ENCODE measurements around the gene KCNH1. TPM values are rescaled to one million over a fixed set of nuclear protein-coding genes. Genes with fewer than 3 reads are reported as not detected.

The KCNH1 gene
- total RNA-seq, 4 donors from 2014 or later, result not detected

DNA sequence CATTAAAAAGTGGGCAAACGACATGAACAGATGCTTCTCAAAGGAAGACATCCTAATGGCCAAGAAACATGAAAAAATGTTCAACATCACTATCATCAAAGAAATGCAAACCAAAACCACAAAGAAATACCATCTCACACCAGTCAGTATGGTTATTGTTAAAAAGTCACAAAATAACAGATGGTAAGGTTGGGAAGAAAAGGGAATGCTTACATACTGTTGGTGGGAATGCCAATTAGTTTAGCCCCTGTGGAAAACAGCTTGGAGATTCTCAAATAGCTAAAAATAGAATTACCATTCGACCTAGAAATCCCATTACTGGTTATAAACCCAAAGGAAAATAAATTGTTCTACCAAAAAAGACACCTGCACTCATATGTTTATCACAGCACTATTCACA lies 369.4 kb downstream of the KCNH1 start:
- H3K4me3 ChIP-seq (ENCODE audit: low read depth, poor library complexity, severe bottlenecking), result no peak overlapping the region
- TF ChIP-seq, protein P1, sequence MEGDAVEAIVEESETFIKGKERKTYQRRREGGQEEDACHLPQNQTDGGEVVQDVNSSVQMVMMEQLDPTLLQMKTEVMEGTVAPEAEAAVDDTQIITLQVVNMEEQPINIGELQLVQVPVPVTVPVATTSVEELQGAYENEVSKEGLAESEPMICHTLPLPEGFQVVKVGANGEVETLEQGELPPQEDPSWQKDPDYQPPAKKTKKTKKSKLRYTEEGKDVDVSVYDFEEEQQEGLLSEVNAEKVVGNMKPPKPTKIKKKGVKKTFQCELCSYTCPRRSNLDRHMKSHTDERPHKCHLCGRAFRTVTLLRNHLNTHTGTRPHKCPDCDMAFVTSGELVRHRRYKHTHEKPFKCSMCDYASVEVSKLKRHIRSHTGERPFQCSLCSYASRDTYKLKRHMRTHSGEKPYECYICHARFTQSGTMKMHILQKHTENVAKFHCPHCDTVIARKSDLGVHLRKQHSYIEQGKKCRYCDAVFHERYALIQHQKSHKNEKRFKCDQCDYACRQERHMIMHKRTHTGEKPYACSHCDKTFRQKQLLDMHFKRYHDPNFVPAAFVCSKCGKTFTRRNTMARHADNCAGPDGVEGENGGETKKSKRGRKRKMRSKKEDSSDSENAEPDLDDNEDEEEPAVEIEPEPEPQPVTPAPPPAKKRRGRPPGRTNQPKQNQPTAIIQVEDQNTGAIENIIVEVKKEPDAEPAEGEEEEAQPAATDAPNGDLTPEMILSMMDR (IDR thresholded peaks at IDR 0.05), result no peak
- no peak for TF ChIP-seq POLR2A (IDR thresholded peaks at IDR 0.05)
- intact Hi-C loops (cut with DNase I; ENCODE audit: low total_unique reads), result no loop called here
- 37 to 47% methylated on average over 2 of the region's 2 CpGs for WGBS, 2 donors
- no peak for DNase-seq (ENCODE audit: low spot score in 2 of 2)

DNA sequence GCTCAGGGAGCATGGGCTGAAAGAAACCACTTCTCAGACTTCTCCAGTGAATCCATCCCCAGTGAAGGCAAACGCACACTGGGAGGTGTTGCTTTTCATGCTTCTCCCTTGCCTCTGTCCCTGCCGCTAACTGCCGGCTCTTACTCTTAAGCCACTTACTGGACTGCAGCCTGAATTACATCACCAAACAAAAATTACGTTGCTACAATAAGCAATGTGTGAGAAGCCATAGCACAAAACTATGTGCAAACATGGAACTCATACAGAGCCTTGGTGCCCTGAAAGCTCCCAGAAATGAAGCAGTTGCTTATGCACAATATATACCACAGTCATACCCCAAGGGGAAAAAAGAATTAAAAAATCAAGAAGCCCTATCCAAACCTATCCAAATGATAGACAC lies 375.2 kb downstream of the KCNH1 start:
- intact Hi-C loops (cut with DNase I; ENCODE audit: low total_unique reads), result no loop called here
- WGBS, 2 donors, result 73 to 92% methylated on average over 4 of the region's 4 CpGs
- no peak for DNase-seq (ENCODE audit: low spot score in 2 of 2)
- TF ChIP-seq, protein P1 (IDR thresholded peaks at IDR 0.05), result no peak
- TF ChIP-seq POLR2A (IDR thresholded peaks at IDR 0.05), result no peak
- no peak overlapping the region for H3K4me3 ChIP-seq (ENCODE audit: low read depth, poor library complexity, severe bottlenecking)

DNA sequence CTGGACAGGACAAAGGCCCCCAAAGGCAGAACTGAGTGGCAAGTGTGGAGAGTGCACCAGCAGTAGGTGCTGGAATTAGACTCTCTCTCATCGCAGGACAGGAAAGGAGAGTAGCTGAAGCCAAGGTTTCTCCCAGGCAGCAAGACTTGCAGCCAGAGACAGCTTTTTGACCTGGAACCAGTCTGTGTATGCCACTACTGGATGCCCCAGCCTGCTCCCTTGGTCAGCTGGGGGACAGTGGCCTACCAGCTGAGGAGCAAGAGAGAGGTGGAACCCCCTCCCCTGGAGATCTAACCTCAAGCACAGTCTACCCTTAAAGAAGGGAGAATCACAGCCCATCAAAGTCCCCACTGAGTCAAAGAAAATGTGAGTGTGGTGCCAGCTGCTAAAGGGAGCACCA lies 375.7 kb downstream of the KCNH1 start:
- no peak overlapping the region for H3K4me3 ChIP-seq (ENCODE audit: low read depth, poor library complexity, severe bottlenecking)
- intact Hi-C loops (cut with DNase I; ENCODE audit: low total_unique reads), result no loop called here
- 85 to 100% methylated on average over 1 of the region's 1 CpG for WGBS, 2 donors
- DNase-seq (ENCODE audit: low spot score in 2 of 2), result no peak
- no peak for TF ChIP-seq POLR2A (IDR thresholded peaks at IDR 0.05)
- TF ChIP-seq, protein P1 (IDR thresholded peaks at IDR 0.05), result no peak

DNA sequence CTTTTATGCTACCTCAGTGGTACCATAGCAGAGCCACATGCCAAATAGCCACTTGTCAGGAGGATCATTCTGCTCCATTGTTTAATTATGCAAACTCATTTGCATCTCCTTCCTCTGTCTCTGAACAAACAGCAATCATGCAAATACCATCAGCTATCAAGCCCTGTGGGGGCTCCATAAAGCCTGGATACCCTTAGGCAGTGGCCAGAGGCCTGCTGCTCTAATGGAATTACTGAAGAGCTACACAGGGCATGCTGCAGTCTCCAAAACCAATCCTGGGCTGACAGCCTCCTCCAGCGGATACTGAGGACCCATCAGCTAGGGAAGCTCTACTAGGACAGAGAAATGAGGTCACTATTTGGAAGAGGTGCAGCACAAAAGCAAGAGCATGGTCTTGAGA lies 376.3 kb downstream of the KCNH1 start:
- 33 to 91% methylated on average over 1 of the region's 1 CpG for WGBS, 2 donors
- DNase-seq (ENCODE audit: low spot score in 2 of 2), result no peak
- TF ChIP-seq, protein P1 (IDR thresholded peaks at IDR 0.05), result no peak
- no peak for TF ChIP-seq POLR2A (IDR thresholded peaks at IDR 0.05)
- intact Hi-C loops (cut with DNase I; ENCODE audit: low total_unique reads), result no loop called here
- no peak overlapping the region for H3K4me3 ChIP-seq (ENCODE audit: low read depth, poor library complexity, severe bottlenecking)

DNA sequence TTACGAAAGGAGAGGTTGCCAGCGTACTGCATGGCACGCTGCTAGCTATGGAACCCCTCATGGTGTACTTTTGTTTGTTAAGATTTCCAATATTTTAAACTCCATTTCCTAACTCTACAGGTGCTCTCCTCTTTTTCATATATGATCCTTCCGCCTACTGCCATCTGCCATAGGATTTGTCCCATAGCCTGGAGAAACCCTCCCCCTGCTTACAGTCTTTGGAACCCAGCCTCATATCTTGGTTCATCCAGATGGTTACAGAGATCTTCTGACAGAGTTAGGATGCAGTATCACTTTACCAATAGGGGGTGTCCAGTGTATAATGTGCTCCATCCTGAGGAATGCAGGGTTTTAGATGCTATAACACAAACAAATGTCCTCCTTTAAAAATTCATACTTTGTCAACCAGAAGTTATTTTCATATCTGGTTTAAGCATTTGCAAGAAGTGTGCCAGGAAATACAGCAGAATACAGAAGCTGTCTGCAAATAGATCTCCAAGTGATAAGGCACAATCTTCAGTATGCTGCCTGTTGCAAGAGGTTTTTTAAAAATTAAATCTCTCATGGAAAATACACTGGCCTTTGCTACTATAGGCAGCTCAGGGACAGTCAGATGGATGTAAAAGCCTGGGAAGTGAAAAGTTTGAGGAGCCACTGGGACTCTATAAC lies 377.8 kb downstream of the KCNH1 start:
- intact Hi-C loops (cut with DNase I; ENCODE audit: low total_unique reads), result no loop called here
- TF ChIP-seq POLR2A (IDR thresholded peaks at IDR 0.05), result no peak
- TF ChIP-seq, protein P1 (IDR thresholded peaks at IDR 0.05), result no peak

More for the DNA sequence above, 377.8 kb downstream of the KCNH1 start:
- 92 to 96% methylated on average over 4 of the region's 4 CpGs for WGBS, 2 donors
- no peak for DNase-seq (ENCODE audit: low spot score in 2 of 2)
- H3K4me3 ChIP-seq (ENCODE audit: low read depth, poor library complexity, severe bottlenecking), result no peak overlapping the region

Data from lower leg skin (tissue), 4 donors.